A549 (cell line): ENCODE results near the gene HLA-DMA. TPM values are rescaled to one million over a fixed set of nuclear protein-coding genes. Genes with fewer than 3 reads are reported as not detected.

Experiments
- ATAC-seq, 2 experiments: fragments of 200-7000 bp in 1 of 2; fragments of >200 bp in 1 of 2; cut with Nextera tagmentation in 1 of 2; cut with Tn5 transposase in 1 of 2; 3 replicates each; pipeline versions ENCODE4 v1.8.0 to v1.9.1; 2018 to 2020; ENCODE audit warnings: mild to moderate bottlenecking in 1 of 2, moderate library complexity in 1 of 2
- CTCF ChIA-PET: fragments of 300-600 bp; sonication (Branson Sonifier 250); formaldehyde crosslinking; extraction: SDS; loops from one replicate; lab custom pipeline; 2021; ENCODE audit warnings: antibody characterized with exemption, inconsistent platforms; lab: Yijun Ruan, JAX
- POLR2A ChIA-PET: fragments of 350-600 bp; formaldehyde crosslinking; extraction: SDS; loops from one replicate; lab custom pipeline; 2021; ENCODE audit warnings: antibody characterized with exemption, inconsistent platforms; lab: Yijun Ruan, JAX
- DNase-seq, 2 experiments: peaks; one replicate each; pipeline versions ENCODE4 v3.0.0 to v3.0.0-alpha.2; 2011 to 2016; ENCODE audit warnings: low read depth in 1 of 2, low spot score in 1 of 2
- FAIRE-seq: peaks from 2 replicates; lab custom pipeline; 2011; peaks lifted over from hg19 to GRCh38; lab: Jason Lieb, UNC
- H3K27ac ChIP-seq, 2 experiments: fragments of >200 bp; sonication (Bioruptor Twin); formaldehyde crosslinking; 3 replicates each; pipeline ENCODE4 v1.5.1; 2016 to 2017
- H3K4me1 ChIP-seq: fragments of >200 bp; sonication (Bioruptor Twin); formaldehyde crosslinking; 3 replicates; pipeline ENCODE4 v1.6.1; 2016
- H3K4me2 ChIP-seq: fragments of >200 bp; sonication (Bioruptor Twin); formaldehyde crosslinking; 3 replicates; pipeline ENCODE4 v1.6.1; 2016
- H3K4me3 ChIP-seq: fragments of >200 bp; sonication (Bioruptor Twin); formaldehyde crosslinking; 3 replicates; pipeline ENCODE4 v1.5.1; 2016
- H3K9me3 ChIP-seq: fragments of >200 bp; sonication (Bioruptor Twin); formaldehyde crosslinking; 3 replicates; pipeline ENCODE4 v1.6.1; 2016
- CBX2 ChIP-seq: fragments of 200-600 bp; sonication (generic); IDR thresholded peaks from 2 replicates; pipeline ENCODE4 v1.6.1; 2016; ENCODE audit warnings: low read depth, mild to moderate bottlenecking, borderline replicate concordance
- CEBPB ChIP-seq, 2 experiments: fragments of >200 bp in 1 of 2; sonication (Bioruptor Twin) in 1 of 2; formaldehyde crosslinking in 1 of 2; IDR thresholded peaks; 2 replicates each; pipeline ENCODE4 v1.6.1; 2012 to 2016
- EP300 ChIP-seq, 2 experiments: fragments of >200 bp; sonication (Bioruptor Twin); formaldehyde crosslinking; IDR thresholded peaks; 2 replicates in 1 of 2; 3 replicates in 1 of 2; pipeline ENCODE4 v1.6.1; 2016 to 2017
- FOXS1 ChIP-seq: fragments of 250-450 bp; sonication (Bioruptor Pico); IDR thresholded peaks from 2 replicates; pipeline ENCODE4 v1.5.0; 2020; ENCODE audit warnings: mild to moderate bottlenecking, moderate library complexity
- HEYL ChIP-seq: fragments of 250-450 bp; sonication (Bioruptor Pico); IDR thresholded peaks from 2 replicates; pipeline ENCODE4 v1.8.0; 2021; ENCODE audit warnings: mild to moderate bottlenecking, moderate library complexity
- HOXB13 ChIP-seq: fragments of 250-450 bp; sonication (Bioruptor Pico); IDR thresholded peaks from 2 replicates; pipeline ENCODE4 v1.5.0; 2020; ENCODE audit warnings: low read depth, mild to moderate bottlenecking, moderate library complexity
- NR3C1 ChIP-seq: fragments of >200 bp; sonication (Bioruptor Twin); formaldehyde crosslinking; IDR thresholded peaks from 3 replicates; pipeline ENCODE4 v1.6.1; 2017
- PHF8 ChIP-seq: fragments of 200-600 bp; sonication (generic); IDR thresholded peaks from 2 replicates; pipeline ENCODE4 v1.6.1; 2016; ENCODE audit warnings: low read depth, mild to moderate bottlenecking, antibody characterized with exemption, moderate library complexity, borderline replicate concordance
- POLR2A ChIP-seq: IDR thresholded peaks from 2 replicates; pipeline ENCODE4 v1.6.1; 2012; ENCODE audit warnings: mild to moderate bottlenecking, low read length
- POLR2AphosphoS2 ChIP-seq: conservative IDR thresholded peaks from 2 replicates; pipeline ENCODE4 v1.6.1; 2012; ENCODE audit warnings: low read length, improper control_type of control experiment, inconsistent platforms
- RFX5 ChIP-seq: fragments of 450-650 bp; IDR thresholded peaks from 2 replicates; pipeline ENCODE4 v1.7.1; 2014; ENCODE audit warnings: antibody characterized with exemption, mild to moderate bottlenecking, moderate library complexity
- ZFP36 ChIP-seq: fragments of 450-650 bp; IDR thresholded peaks from 2 replicates; pipeline ENCODE4 v1.6.1; 2014; ENCODE audit warnings: borderline replicate concordance; ENCODE audit not compliant: partially characterized antibody
- ZNF302 ChIP-seq: fragments of 250-450 bp; sonication (Bioruptor Pico); IDR thresholded peaks from 2 replicates; pipeline ENCODE4 v1.9.0; 2021; ENCODE audit warnings: inconsistent platforms, mild to moderate bottlenecking, moderate library complexity
- WGBS: methylation state at CpG from one replicate; pipeline ENCODE4 v1.1.6; 2017; ENCODE audit errors: missing lambda C conversion rate; 5-methylcytosine and 5-hydroxymethylcytosine counted together
- polyA plus RNA-seq, 4 experiments: library from polyadenylated mRNA; depleted of rRNA in 3 of 4; stranded (reverse); fragments of >200 nt; fragmentation: RNase III in 1 of 4; extraction: RNeasy Plus Mini Kit Qiagen cat#74134 plus additional on column Dnase treatment in 1 of 4; gene quantifications; 2 replicates in 3 of 4; 3 replicates in 1 of 4; pipeline ENCODE4 v1.2.3, GENCODE V29; 2011 to 2017
- TF ChIP-seq, protein P1 (sequence below): fragments of 150-350 bp; IDR thresholded peaks from 2 replicates; pipeline ENCODE4 v1.6.1; 2014; ENCODE audit warnings: low read depth, mild to moderate bottlenecking, low read length
- TF ChIP-seq, protein P2 (sequence below): IDR thresholded peaks from 2 replicates; pipeline ENCODE4 v1.6.1; 2012
- TF ChIP-seq, protein P3 (sequence below): fragments of >200 bp; sonication (Bioruptor Twin); formaldehyde crosslinking; IDR thresholded peaks from 3 replicates; pipeline ENCODE4 v1.6.1; 2016
- TF ChIP-seq, protein P4 (sequence below): fragments of >200 bp; sonication (Bioruptor Twin); formaldehyde crosslinking; IDR thresholded peaks from 3 replicates; pipeline ENCODE4 v1.5.1; 2016
- TF ChIP-seq, protein P5 (sequence below): fragments of 250-450 bp; sonication (Bioruptor Pico); IDR thresholded peaks from 2 replicates; pipeline ENCODE4 v1.5.0; 2020; ENCODE audit warnings: low read depth, mild to moderate bottlenecking, moderate library complexity
- TF ChIP-seq, protein P6 (sequence below): fragments of 250-450 bp; sonication (Bioruptor Pico); IDR thresholded peaks from 2 replicates; pipeline ENCODE4 v1.5.0; 2021; ENCODE audit warnings: mild to moderate bottlenecking, moderate library complexity, borderline replicate concordance

The HLA-DMA gene
- polyA plus RNA-seq, 2 of the 4 experiments (the other 2 are of a cell fraction) = 2.5 to 5.6 TPM

DNA sequence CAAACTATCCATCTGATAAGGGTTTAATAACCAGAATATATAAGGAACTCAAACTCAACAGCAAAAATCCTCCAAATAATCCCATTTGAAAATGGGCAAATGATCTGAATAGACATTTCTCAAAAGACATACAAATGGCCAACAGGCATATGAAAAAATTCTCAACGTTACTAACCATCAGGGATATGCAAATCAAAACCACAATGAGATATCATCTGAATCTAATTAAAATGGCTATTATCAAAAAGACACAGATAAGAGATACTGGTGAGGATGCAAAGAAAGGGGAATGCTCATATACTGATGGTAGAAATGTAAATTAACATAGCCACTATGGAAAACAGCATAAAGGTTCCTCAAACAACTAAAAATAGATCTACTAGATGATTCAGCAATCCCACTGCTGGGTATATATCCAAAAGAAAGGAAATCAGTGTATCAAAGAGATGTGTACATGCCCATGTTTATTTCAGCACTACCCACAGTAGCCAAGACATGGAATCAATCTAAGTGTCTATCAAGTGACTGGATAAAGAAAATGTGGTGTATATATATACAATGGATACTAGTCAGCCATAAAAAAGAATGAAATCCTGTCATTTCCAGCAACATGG is 9.4 kb upstream of the HLA-DMA start:
- H3K9me3 ChIP-seq = no peaks in the 10 kb centered on the region
- no peak overlapping the region for H3K4me3 ChIP-seq
- ATAC-seq (no peak), FAIRE-seq (no peak)
- 78% methylated on average over 1 of the region's 1 CpG for WGBS
- TF ChIP-seq, protein P1, sequence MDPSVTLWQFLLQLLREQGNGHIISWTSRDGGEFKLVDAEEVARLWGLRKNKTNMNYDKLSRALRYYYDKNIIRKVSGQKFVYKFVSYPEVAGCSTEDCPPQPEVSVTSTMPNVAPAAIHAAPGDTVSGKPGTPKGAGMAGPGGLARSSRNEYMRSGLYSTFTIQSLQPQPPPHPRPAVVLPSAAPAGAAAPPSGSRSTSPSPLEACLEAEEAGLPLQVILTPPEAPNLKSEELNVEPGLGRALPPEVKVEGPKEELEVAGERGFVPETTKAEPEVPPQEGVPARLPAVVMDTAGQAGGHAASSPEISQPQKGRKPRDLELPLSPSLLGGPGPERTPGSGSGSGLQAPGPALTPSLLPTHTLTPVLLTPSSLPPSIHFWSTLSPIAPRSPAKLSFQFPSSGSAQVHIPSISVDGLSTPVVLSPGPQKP = no peak
- TF ChIP-seq, protein P2, sequence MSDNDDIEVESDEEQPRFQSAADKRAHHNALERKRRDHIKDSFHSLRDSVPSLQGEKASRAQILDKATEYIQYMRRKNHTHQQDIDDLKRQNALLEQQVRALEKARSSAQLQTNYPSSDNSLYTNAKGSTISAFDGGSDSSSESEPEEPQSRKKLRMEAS = no peak
- TF ChIP-seq, all 56 proteins: peak for 0
- Histone ChIP-seq H3K4me2 (no peak overlapping the region), H3K4me1 (peaks cover 16% of the 10 kb centered on the region), H3K27ac (no peak overlapping the region)
- ChIA-PET POLR2A (no interaction called here), CTCF (interaction anchor here (1.0 to 2.2 kb wide), 4 partner anchors 9 to 29 kb away, joined by 3 to 12 read pairs (median 5); partner anchors contain the start of gene HLA-DMA)
- DNase-seq = no peak

DNA sequence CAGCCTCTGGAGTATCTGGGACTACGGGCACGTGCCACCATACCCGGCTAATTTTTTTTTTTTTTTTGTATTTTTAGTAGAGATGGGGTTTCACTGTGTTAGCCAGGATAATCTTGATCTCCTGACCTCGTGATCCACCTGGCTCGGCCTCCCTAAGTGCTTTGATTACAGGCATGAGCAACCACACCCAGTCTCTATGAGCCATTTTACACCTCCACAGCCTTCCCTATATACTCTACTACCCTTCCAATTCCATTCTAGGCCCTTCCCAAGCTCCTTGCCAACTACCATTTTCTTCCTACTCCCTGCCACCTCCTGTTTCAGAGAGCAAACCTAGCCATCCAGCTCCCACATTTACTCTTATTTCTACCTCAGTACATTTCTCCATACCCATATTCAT is 7.7 kb upstream of the HLA-DMA start:
- Histone ChIP-seq H3K27ac (no peak overlapping the region), H3K4me1 (no peaks in the 10 kb centered on the region; the same call in 2 of the 3 replicates), H3K4me3 (no peak overlapping the region), H3K9me3 (no peaks in the 10 kb centered on the region), H3K4me2 (no peak overlapping the region)
- ATAC-seq = no peak
- 93% methylated on average over 5 of the region's 5 CpGs for WGBS
- DNase-seq = no peak
- TF ChIP-seq, protein P3, sequence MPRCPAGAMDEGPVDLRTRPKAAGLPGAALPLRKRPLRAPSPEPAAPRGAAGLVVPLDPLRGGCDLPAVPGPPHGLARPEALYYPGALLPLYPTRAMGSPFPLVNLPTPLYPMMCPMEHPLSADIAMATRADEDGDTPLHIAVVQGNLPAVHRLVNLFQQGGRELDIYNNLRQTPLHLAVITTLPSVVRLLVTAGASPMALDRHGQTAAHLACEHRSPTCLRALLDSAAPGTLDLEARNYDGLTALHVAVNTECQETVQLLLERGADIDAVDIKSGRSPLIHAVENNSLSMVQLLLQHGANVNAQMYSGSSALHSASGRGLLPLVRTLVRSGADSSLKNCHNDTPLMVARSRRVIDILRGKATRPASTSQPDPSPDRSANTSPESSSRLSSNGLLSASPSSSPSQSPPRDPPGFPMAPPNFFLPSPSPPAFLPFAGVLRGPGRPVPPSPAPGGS = no peak
- TF ChIP-seq FOXS1 (CRISPR knock-in tag) (no peak), POLR2A (no peak), HOXB13 (no peak), POLR2AphosphoS2 (no peak), CEBPB (IDR thresholded peaks at IDR 0.05) (no peak), ZNF302 (CRISPR knock-in tag) (no peak), PHF8 (no peak), ZFP36 (no peak), RFX5 (no peak), NR3C1 (no peak), CBX2 (no peak), HEYL (CRISPR knock-in tag) (no peak), EP300 (IDR thresholded peaks at IDR 0.05) (no peak)
- TF ChIP-seq, protein P4, sequence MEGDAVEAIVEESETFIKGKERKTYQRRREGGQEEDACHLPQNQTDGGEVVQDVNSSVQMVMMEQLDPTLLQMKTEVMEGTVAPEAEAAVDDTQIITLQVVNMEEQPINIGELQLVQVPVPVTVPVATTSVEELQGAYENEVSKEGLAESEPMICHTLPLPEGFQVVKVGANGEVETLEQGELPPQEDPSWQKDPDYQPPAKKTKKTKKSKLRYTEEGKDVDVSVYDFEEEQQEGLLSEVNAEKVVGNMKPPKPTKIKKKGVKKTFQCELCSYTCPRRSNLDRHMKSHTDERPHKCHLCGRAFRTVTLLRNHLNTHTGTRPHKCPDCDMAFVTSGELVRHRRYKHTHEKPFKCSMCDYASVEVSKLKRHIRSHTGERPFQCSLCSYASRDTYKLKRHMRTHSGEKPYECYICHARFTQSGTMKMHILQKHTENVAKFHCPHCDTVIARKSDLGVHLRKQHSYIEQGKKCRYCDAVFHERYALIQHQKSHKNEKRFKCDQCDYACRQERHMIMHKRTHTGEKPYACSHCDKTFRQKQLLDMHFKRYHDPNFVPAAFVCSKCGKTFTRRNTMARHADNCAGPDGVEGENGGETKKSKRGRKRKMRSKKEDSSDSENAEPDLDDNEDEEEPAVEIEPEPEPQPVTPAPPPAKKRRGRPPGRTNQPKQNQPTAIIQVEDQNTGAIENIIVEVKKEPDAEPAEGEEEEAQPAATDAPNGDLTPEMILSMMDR = no peak
- TF ChIP-seq, protein P5, sequence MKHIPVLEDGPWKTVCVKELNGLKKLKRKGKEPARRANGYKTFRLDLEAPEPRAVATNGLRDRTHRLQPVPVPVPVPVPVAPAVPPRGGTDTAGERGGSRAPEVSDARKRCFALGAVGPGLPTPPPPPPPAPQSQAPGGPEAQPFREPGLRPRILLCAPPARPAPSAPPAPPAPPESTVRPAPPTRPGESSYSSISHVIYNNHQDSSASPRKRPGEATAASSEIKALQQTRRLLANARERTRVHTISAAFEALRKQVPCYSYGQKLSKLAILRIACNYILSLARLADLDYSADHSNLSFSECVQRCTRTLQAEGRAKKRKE (CRISPR knock-in tag) = no peak
- TF ChIP-seq, protein P1 = no peak
- TF ChIP-seq, protein P6, sequence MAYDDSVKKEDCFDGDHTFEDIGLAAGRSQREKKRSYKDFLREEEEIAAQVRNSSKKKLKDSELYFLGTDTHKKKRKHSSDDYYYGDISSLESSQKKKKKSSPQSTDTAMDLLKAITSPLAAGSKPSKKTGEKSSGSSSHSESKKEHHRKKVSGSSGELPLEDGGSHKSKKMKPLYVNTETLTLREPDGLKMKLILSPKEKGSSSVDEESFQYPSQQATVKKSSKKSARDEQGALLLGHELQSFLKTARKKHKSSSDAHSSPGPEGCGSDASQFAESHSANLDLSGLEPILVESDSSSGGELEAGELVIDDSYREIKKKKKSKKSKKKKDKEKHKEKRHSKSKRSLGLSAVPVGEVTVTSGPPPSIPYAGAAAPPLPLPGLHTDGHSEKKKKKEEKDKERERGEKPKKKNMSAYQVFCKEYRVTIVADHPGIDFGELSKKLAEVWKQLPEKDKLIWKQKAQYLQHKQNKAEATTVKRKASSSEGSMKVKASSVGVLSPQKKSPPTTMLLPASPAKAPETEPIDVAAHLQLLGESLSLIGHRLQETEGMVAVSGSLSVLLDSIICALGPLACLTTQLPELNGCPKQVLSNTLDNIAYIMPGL (CRISPR knock-in tag) = no peak
- TF ChIP-seq, protein P2 = no peak
- POLR2A ChIA-PET = no interaction called here
- no peak for FAIRE-seq
- CTCF ChIA-PET = no interaction called here
